Colonic mucosa (tissue), 4 donors: ENCODE results near the gene SLC38A8. TPM values are rescaled to one million over a fixed set of nuclear protein-coding genes. Genes with fewer than 3 reads are reported as not detected.

Source experiments
- DNase-seq: peaks from one replicate; pipeline ENCODE4 v3.0.0-alpha.2; 2020
- H3K27ac ChIP-seq: fragments of 200-600 bp; one replicate; pipeline ENCODE4 v1.8.0; 2021
- H3K27me3 ChIP-seq: fragments of 200-600 bp; one replicate; pipeline ENCODE4 v1.8.0; 2021
- H3K36me3 ChIP-seq: fragments of 200-600 bp; one replicate; pipeline ENCODE4 v1.8.0; 2021
- H3K4me1 ChIP-seq: fragments of 200-600 bp; one replicate; pipeline ENCODE4 v1.8.0; 2021; ENCODE audit warnings: mild to moderate bottlenecking
- H3K4me3 ChIP-seq: fragments of 200-600 bp; one replicate; pipeline ENCODE4 v1.8.0; 2021
- H3K9ac ChIP-seq, 2 donors: one replicate each; pipeline ENCODE4 v1.7.0; 2013; ENCODE audit warnings: control low read depth in 2 of 2, low read depth in 2 of 2, low read length in 2 of 2
- H3K9me3 ChIP-seq: fragments of 200-600 bp; one replicate; pipeline ENCODE4 v1.8.0; 2021
- CTCF ChIP-seq: fragments of 200-600 bp; IDR thresholded peaks from one replicate; pipeline ENCODE4 v1.8.0; 2022; ENCODE audit warnings: antibody characterized with exemption, mild to moderate bottlenecking
- intact Hi-C: fragments of 100-400 bp; cut with DNase I; formaldehyde crosslinking; loops from one replicate; pipeline ENCODE4 v1.14.1; 2022
- total RNA-seq, 2 donors: library from RNA; stranded (reverse); fragmentation: NEBNext Ultra II Directional in 1 of 2; extraction: Animal tissue kit (Norgen Biotek cat#: 25700) in 1 of 2; gene quantifications; one replicate each; pipeline ENCODE4 v1.2.1, GENCODE V29; 2021
- donor health status: healthy.
- donor health status: DM: no; HTN: no; CAD: no.
- donor health status: DM: no; HTN: no; CAD: no.

SLC38A8 gene
- total RNA-seq, 2 donors from 2014 or later = not detected

GRCh38 chr16:84054916-84055315 lies 12.3 kb upstream of the SLC38A8 start:
- no peaks in the 10 kb centered on the region for H3K27me3 ChIP-seq
- no peak overlapping the region for H3K9ac ChIP-seq
- H3K27ac ChIP-seq = no peak overlapping the region
- no peaks in the 10 kb centered on the region for H3K4me1 ChIP-seq
- H3K4me3 ChIP-seq = no peak overlapping the region
- intact Hi-C loops = no loop called here
- H3K36me3 ChIP-seq = peaks cover 7% of the 10 kb centered on the region
- no peaks in the 10 kb centered on the region for H3K9me3 ChIP-seq
- no peak for TF ChIP-seq CTCF
- DNase-seq = no peak

GRCh38 chr16:84054271-84054670 lies 11.7 kb upstream of the SLC38A8 start:
- Histone ChIP-seq H3K4me3 (no peak overlapping the region), H3K9me3 (no peaks in the 10 kb centered on the region), H3K27ac (no peak overlapping the region), H3K4me1 (no peaks in the 10 kb centered on the region), H3K27me3 (no peaks in the 10 kb centered on the region), H3K9ac (no peak overlapping the region), H3K36me3 (peaks cover 7% of the 10 kb centered on the region)
- TF ChIP-seq CTCF = no peak
- no peak for DNase-seq
- intact Hi-C loops = no loop called here

GRCh38 chr16:84053237-84053636 lies 10.6 kb upstream of the SLC38A8 start:
- intact Hi-C loops = no loop called here
- Histone ChIP-seq H3K4me1 (no peaks in the 10 kb centered on the region), H3K27me3 (no peaks in the 10 kb centered on the region), H3K9ac (no peak overlapping the region), H3K36me3 (peaks cover 7% of the 10 kb centered on the region), H3K9me3 (no peaks in the 10 kb centered on the region), H3K4me3 (no peak overlapping the region), H3K27ac (no peak overlapping the region)
- no peak for DNase-seq
- no peak for TF ChIP-seq CTCF

- H3K36me3 ChIP-seq = peaks cover 7% of the 10 kb centered on the region
- no peak for TF ChIP-seq CTCF
- no peak overlapping the region for H3K9ac ChIP-seq
- no peak overlapping the region for H3K27ac ChIP-seq
- H3K27me3 ChIP-seq = no peaks in the 10 kb centered on the region
- intact Hi-C loops = no loop called here
- no peaks in the 10 kb centered on the region for H3K9me3 ChIP-seq
- DNase-seq = no peak
- H3K4me3 ChIP-seq = no peak overlapping the region
- H3K4me1 ChIP-seq = no peaks in the 10 kb centered on the region
These were observed 9.6 kb upstream of the SLC38A8 start for GRCh38 chr16:84052071-84052622.

GRCh38 chr16:84050316-84050715 lies 7.7 kb upstream of the SLC38A8 start:
- H3K36me3 ChIP-seq = no peaks in the 10 kb centered on the region
- intact Hi-C loops = no loop called here
- H3K4me3 ChIP-seq = no peak overlapping the region
- no peak overlapping the region for H3K27ac ChIP-seq
- H3K9me3 ChIP-seq = no peaks in the 10 kb centered on the region
- H3K4me1 ChIP-seq = no peaks in the 10 kb centered on the region
- no peak overlapping the region for H3K9ac ChIP-seq
- no peaks in the 10 kb centered on the region for H3K27me3 ChIP-seq
- TF ChIP-seq CTCF = no peak
- DNase-seq = no peak
